Muscle layer of colon (tissue), 2 donors: ENCODE results near the gene GRIN3B.

Experiments
- H3K27ac ChIP-seq: one replicate; pipeline ENCODE4 v1.7.0; 2013; ENCODE audit warnings: low read depth, mild to moderate bottlenecking, low read length, moderate library complexity
- H3K27me3 ChIP-seq, 2 donors: one replicate each; pipeline ENCODE4 v1.7.0; 2013; ENCODE audit warnings: low read length in 2 of 2, mild to moderate bottlenecking in 2 of 2; ENCODE audit not compliant: insufficient read depth in 2 of 2, control insufficient read depth in 1 of 2
- H3K36me3 ChIP-seq: one replicate; pipeline ENCODE4 v1.7.0; 2013; ENCODE audit warnings: mild to moderate bottlenecking, low read length; ENCODE audit not compliant: insufficient read depth
- H3K4me1 ChIP-seq: one replicate; pipeline ENCODE4 v1.7.0; 2013; ENCODE audit warnings: mild to moderate bottlenecking, low read length; ENCODE audit not compliant: insufficient read depth
- H3K4me3 ChIP-seq, 2 donors: one replicate each; pipeline ENCODE4 v1.7.0; 2013; ENCODE audit warnings: low read length in 2 of 2, low read depth in 1 of 2, mild to moderate bottlenecking in 1 of 2, moderate library complexity in 1 of 2
- H3K9ac ChIP-seq: one replicate; pipeline ENCODE4 v1.7.0; 2013; ENCODE audit warnings: low read length
- H3K9me3 ChIP-seq: one replicate; pipeline ENCODE4 v1.7.0; 2013; ENCODE audit warnings: mild to moderate bottlenecking, low read length
- donor health status: abdominal sarcoma.
- donor health status: Adenocarcinoma of cecum.

GRIN3B gene

DNA sequence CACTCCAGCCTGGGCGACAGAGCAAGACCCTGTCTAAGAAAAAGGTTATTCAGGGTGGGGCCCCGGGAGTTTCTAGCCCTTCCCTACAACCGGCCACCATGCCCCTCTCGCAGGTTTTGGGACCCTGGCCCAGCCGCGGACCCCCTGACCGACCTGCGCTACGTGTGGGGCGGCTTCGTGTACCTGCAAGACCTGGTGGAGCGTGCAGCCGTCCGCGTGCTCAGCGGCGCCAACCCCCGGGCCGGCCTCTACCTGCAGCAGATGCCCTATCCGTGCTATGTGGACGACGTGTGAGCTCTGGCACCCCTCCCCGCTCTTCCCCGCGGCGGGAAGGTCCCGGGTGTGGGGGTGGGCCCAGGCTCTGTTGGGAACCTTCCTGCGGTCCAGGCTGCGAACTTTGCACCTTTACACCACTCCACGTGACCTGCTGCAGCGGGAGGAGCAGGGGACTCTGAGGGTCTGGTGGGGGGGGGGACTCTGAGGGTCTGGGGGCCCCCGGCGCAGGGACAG is 46.0 kb downstream of the GRIN3B start:
- H3K9ac ChIP-seq = no peak overlapping the region
- no peaks in the 10 kb centered on the region for H3K36me3 ChIP-seq
- H3K27ac ChIP-seq = no peak overlapping the region
- H3K9me3 ChIP-seq = no peaks in the 10 kb centered on the region
- peaks cover 4% of the 10 kb centered on the region for H3K4me1 ChIP-seq
- H3K27me3 ChIP-seq = peaks cover 0 to 18% of the 10 kb centered on the region in 2 donors
- no peak overlapping the region for H3K4me3 ChIP-seq

DNA sequence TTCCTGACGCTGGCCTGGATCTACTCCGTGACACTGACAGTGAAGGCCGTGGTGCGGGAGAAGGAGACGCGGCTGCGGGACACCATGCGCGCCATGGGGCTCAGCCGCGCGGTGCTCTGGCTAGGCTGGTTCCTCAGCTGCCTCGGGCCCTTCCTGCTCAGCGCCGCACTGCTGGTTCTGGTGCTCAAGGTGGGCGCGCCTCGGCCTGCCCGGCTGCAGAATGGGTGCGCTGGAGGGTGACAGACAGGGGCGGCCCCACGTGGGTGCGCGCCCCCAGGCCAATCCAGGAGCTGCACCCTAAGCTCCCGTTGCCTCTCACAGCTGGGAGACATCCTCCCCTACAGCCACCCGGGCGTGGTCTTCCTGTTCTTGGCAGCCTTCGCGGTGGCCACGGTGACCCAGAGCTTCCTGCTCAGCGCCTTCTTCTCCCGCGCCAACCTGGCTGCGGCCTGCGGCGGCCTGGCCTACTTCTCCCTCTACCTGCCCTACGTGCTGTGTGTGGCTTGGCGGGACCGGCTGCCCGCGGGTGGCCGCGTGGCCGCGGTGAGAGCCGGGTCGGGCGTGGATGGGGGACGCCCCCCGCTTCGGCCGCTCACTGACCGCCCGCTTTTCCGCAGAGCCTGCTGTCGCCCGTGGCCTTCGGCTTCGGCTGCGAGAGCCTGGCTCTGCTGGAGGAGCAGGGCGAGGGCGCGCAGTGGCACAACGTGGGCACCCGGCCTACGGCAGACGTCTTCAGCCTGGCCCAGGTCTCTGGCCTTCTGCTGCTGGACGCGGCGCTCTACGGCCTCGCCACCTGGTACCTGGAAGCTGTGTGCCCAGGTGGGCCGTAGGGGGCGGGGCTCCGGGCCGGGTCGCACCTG is 46.8 kb downstream of the GRIN3B start:
- H3K9ac ChIP-seq = no peak overlapping the region
- no peak overlapping the region for H3K4me3 ChIP-seq
- no peak overlapping the region for H3K27ac ChIP-seq
- H3K36me3 ChIP-seq = no peaks in the 10 kb centered on the region
- no peaks in the 10 kb centered on the region for H3K9me3 ChIP-seq
- no peaks in the 10 kb centered on the region for H3K4me1 ChIP-seq
- peaks cover 0 to 9% of the 10 kb centered on the region in 2 donors for H3K27me3 ChIP-seq

DNA sequence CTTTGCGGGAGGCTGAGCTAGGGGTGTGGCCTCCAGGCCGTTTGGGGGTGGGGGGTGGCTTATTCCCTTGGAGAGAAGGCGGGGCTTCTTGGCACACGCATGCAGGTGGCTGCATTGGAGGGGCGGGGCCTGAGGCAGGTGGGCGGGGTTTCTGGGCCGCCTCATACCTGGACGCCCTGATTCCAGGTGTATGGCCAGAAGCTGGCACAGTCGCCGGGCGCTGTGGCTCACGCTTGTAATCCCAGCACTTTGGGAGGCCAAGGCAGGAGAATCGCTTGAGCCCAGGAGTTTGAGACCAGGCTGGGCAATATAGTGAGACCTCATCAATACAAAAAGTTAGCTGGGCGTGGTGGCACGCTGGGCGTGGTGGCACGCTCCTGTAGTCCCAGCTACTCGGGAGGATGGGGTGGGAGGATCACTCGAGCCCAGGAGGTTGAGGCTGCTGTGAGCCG is 47.5 kb downstream of the GRIN3B start:
- Histone ChIP-seq H3K9ac (no peak overlapping the region), H3K27me3 (peaks cover 0 to 2% of the 10 kb centered on the region in 2 donors), H3K27ac (no peak overlapping the region), H3K4me1 (no peaks in the 10 kb centered on the region), H3K4me3 (no peak overlapping the region), H3K36me3 (no peaks in the 10 kb centered on the region), H3K9me3 (no peaks in the 10 kb centered on the region)

DNA sequence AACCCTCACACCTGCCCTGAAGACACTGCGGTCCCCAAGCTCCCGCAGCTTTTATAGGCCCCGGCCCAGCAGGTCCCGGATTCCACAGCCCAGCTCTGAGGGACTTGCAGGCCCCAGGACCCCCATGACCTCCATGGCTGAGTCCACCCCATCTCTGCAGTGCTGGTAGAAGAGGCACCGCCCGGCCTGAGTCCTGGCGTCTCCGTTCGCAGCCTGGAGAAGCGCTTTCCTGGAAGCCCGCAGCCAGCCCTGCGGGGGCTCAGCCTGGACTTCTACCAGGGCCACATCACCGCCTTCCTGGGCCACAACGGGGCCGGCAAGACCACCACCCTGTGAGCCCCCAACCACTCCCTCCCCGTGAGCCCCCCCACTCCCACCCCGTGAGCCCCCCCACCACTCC is 48.9 kb downstream of the GRIN3B start:
- Histone ChIP-seq H3K9me3 (no peaks in the 10 kb centered on the region), H3K4me1 (no peaks in the 10 kb centered on the region), H3K36me3 (no peaks in the 10 kb centered on the region), H3K9ac (no peak overlapping the region), H3K27ac (no peak overlapping the region), H3K4me3 (no peak overlapping the region), H3K27me3 (no peaks in the 10 kb centered on the region)

DNA sequence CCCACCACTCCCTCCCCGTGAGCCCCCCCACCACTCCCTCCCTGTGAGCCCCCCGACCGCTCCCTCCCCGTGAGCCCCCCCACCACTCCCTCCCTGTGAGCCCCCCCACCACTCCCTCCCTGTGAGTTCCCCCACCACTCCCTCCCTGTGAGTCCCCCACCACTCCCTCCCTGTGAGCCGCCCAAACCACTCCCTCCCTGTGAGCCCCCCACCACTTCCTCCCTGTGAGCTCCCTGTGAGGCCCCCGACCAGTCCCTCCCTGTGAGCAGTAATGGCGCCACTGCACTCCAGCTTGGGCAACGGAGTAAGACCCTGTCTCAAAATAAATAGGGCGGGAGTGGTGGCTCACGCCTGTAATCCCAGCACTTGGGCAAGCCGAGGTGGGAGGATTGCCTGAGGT is 49.6 kb downstream of the GRIN3B start:
- H3K9ac ChIP-seq = no peak overlapping the region
- no peaks in the 10 kb centered on the region for H3K9me3 ChIP-seq
- H3K4me1 ChIP-seq = no peaks in the 10 kb centered on the region
- no peaks in the 10 kb centered on the region for H3K27me3 ChIP-seq
- H3K27ac ChIP-seq = no peak overlapping the region
- no peak overlapping the region for H3K4me3 ChIP-seq
- no peaks in the 10 kb centered on the region for H3K36me3 ChIP-seq

DNA sequence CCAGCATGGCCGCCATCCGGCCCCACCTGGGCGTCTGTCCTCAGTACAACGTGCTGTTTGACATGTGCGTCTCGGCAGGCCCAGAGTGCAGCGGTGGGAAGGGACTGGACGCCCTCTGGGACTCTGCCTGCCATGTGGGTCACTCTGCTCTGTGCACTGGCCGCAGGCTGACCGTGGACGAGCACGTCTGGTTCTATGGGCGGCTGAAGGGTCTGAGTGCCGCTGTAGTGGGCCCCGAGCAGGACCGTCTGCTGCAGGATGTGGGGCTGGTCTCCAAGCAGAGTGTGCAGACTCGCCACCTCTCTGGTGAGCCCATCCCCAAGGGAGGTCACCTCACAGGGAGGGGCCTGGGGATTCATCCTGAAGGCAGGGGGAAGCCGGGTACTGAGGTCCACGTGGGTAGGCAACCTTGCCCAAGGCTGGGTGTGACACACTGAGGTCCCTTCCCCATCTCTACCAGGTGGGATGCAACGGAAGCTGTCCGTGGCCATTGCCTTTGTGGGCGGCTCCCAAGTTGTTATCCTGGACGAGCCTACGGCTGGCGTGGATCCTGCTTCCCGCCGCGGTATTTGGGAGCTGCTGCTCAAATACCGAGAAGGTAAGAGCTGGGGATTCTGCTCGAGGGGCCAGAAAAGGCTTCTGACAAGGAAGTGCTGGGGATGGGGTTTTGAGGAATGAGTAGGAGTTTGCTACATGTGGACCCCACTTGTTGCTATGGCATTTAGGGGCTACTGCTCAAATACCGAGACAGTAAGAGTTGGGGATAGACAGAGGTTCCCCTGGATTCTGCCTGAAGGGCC is 51.0 kb downstream of the GRIN3B start:
- Histone ChIP-seq H3K9me3 (no peaks in the 10 kb centered on the region), H3K36me3 (no peaks in the 10 kb centered on the region), H3K27me3 (no peaks in the 10 kb centered on the region), H3K4me3 (no peak overlapping the region), H3K9ac (no peak overlapping the region), H3K4me1 (no peaks in the 10 kb centered on the region), H3K27ac (no peak overlapping the region)

DNA sequence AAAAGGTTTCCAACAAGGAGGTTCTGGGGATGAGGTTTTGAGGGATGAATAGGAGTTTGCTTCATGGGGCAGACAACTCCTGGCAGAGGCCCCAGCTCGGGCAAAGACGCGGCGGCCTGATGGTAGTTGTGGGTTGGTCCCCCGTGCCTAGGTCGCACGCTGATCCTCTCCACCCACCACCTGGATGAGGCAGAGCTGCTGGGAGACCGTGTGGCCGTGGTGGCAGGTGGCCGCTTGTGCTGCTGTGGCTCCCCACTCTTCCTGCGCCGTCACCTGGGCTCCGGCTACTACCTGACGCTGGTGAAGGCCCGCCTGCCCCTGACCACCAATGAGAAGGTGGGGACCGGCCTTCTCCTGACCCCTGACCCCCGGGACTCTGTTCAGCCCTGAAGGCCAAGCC is 51.6 kb downstream of the GRIN3B start:
- Histone ChIP-seq H3K27me3 (no peaks in the 10 kb centered on the region), H3K9me3 (peaks cover 4% of the 10 kb centered on the region), H3K4me3 (no peak overlapping the region), H3K9ac (no peak overlapping the region), H3K4me1 (no peaks in the 10 kb centered on the region), H3K27ac (no peak overlapping the region), H3K36me3 (no peaks in the 10 kb centered on the region)

DNA sequence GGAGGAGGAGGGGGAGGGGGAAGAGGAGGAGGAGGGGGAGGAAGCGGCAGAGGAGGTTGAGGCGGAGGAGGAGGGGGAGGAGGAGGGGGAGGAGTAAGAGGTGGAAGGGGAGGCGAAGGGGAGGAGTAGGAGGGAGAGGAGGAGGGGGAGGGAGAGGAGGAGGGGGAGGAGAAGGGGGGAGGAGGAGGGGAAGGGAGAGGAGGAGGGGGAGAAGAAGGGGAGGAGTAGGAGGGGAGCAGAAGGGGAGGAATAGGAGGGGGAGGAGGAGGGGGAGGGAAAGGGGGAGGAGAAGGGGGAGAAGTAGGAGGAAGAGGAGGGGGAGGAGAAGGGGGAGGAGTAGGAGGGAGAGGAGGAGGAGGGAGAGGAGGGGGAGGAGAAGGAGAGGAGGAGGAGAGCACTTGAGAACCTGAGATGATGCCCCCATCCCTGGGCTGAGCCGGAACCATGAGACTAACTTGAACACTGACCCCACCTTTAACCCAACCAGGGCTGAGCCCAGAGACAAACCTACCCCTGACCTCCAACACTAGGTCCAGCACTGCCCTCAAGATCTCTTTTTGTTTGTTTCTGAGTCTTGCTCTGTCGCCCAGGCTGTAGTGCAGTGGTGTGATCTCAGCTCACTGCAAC is 52.2 kb downstream of the GRIN3B start:
- no peak overlapping the region for H3K27ac ChIP-seq
- H3K4me1 ChIP-seq = no peaks in the 10 kb centered on the region
- H3K4me3 ChIP-seq = no peak overlapping the region
- no peaks in the 10 kb centered on the region for H3K27me3 ChIP-seq
- no peaks in the 10 kb centered on the region for H3K36me3 ChIP-seq
- peaks cover 11% of the 10 kb centered on the region for H3K9me3 ChIP-seq
- H3K9ac ChIP-seq = no peak overlapping the region

DNA sequence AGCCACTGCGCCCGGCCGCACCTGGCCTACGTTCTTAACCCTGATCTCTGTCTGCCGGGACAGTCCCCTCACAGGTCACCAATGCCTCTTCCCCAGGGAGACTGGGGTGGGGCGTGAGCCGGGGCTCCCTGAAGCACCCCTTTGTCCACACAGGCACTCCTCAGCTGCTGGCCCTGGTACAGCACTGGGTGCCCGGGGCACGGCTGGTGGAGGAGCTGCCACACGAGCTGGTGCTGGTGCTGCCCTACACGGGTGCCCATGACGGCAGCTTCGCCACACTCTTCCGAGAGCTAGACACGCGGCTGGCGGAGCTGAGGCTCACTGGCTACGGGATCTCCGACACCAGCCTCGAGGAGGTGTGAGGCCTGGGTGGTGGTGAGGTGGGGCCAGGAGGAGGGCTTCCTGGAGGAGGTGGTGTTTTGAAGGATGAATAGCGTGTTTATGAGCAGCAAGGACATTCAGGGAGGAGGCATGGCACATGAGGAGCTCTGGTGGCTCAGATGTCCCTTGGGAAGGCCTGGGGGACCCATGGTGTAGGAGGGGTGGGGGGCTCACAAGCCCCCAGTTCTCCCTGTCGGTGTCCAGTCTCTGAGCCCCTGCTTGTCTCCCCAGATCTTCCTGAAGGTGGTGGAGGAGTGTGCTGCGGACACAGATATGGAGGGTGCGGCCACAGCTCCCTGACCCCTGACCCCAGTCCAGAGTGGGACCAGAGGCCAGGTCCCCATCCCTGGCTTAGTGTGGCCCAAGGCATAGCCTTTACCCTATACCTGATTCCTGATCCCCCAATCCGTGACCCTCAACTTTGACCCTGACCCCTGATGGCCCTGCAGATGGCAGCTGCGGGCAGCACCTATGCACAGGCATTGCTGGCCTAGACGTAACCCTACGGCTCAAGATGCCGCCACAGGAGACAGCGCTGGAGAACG is 53.2 kb downstream of the GRIN3B start:
- no peaks in the 10 kb centered on the region for H3K36me3 ChIP-seq
- no peak overlapping the region for H3K27ac ChIP-seq
- H3K27me3 ChIP-seq = no peaks in the 10 kb centered on the region
- no peak overlapping the region for H3K4me3 ChIP-seq
- peaks cover 16% of the 10 kb centered on the region for H3K9me3 ChIP-seq
- H3K4me1 ChIP-seq = no peaks in the 10 kb centered on the region
- no peak overlapping the region for H3K9ac ChIP-seq

DNA sequence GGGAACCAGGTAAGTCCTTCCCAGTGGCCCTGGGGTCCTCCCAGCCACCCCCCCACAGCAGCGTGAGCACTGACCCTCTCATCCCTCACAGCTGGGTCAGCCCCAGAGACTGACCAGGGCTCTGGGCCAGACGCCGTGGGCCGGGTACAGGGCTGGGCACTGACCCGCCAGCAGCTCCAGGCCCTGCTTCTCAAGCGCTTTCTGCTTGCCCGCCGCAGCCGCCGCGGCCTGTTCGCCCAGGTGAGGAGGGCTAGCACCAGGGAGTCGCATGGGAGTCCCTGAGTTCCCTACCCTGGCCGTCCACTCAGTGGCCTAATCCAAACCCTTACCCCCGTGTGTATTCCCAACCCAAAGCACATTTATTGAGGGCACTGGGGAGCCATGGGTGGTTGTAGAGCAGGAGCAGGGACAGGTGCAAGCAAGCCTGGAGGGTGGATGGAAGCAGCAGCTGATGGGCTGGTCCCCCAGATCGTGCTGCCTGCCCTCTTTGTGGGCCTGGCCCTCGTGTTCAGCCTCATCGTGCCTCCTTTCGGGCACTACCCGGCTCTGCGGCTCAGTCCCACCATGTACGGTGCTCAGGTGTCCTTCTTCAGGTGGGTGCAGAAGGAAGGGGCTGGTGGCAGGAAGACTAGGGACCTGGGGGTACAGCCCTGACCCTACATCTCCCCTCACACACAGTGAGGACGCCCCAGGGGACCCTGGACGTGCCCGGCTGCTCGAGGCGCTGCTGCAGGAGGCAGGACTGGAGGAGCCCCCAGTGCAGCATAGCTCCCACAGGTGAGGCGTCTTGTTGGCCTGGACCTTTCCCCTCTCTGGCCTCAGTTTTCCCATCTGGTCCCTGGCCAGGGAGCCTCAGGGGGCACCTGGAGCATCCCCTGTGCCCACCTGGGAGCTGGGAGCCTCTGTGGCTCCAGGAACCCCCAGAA is 54.1 kb downstream of the GRIN3B start:
- H3K4me3 ChIP-seq = no peak overlapping the region
- H3K9ac ChIP-seq = no peak overlapping the region
- no peaks in the 10 kb centered on the region for H3K36me3 ChIP-seq
- no peaks in the 10 kb centered on the region for H3K4me1 ChIP-seq
- no peak overlapping the region for H3K27ac ChIP-seq
- no peaks in the 10 kb centered on the region for H3K27me3 ChIP-seq
- peaks cover 16% of the 10 kb centered on the region for H3K9me3 ChIP-seq
